Omental fat pad (tissue), 4 donors: ENCODE results near the gene TMEM92. TPM values are rescaled to one million over a fixed set of nuclear protein-coding genes. Genes with fewer than 3 reads are reported as not detected.
"Not testable (repeated sequence)": the region's sequence is repeated elsewhere in the genome, so short reads cannot be mapped to it uniquely, and the experiment has no call there.

Source experiments
- ATAC-seq: fragments of 150-250 bp; one replicate; pipeline ENCODE4 v1.9.1; 2016; ENCODE audit warnings: mild to moderate bottlenecking, moderate library complexity; ENCODE audit not compliant: low FRiP score
- DNase-seq: peaks from one replicate; pipeline ENCODE4 v3.0.0-alpha.2; 2019; ENCODE audit warnings: low spot score
- total RNA-seq, 4 donors: library from RNA; depleted of rRNA; stranded (reverse); fragments of >200 nt; gene quantifications; one replicate each; pipeline ENCODE4 v1.1.0, GENCODE V29; 2016
- TF ChIP-seq, protein P1 (sequence below), 3 donors: fragments of 450-650 bp; IDR thresholded peaks; one replicate each; pipeline ENCODE4 v1.5.1; 2016 to 2017; ENCODE audit warnings: antibody characterized with exemption in 3 of 3, mild to moderate bottlenecking in 3 of 3, moderate library complexity in 2 of 3

The TMEM92 gene
- total RNA-seq, 4 donors from 2014 or later: 0.93 TPM; not detected in 3

GRCh38 chr17:50289991-50290702 lies 15.9 kb downstream of the TMEM92 start:
- ATAC-seq: peak; percentile 94
- TF ChIP-seq, protein P1, sequence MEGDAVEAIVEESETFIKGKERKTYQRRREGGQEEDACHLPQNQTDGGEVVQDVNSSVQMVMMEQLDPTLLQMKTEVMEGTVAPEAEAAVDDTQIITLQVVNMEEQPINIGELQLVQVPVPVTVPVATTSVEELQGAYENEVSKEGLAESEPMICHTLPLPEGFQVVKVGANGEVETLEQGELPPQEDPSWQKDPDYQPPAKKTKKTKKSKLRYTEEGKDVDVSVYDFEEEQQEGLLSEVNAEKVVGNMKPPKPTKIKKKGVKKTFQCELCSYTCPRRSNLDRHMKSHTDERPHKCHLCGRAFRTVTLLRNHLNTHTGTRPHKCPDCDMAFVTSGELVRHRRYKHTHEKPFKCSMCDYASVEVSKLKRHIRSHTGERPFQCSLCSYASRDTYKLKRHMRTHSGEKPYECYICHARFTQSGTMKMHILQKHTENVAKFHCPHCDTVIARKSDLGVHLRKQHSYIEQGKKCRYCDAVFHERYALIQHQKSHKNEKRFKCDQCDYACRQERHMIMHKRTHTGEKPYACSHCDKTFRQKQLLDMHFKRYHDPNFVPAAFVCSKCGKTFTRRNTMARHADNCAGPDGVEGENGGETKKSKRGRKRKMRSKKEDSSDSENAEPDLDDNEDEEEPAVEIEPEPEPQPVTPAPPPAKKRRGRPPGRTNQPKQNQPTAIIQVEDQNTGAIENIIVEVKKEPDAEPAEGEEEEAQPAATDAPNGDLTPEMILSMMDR (IDR thresholded peaks at IDR 0.05): no peak
- peak; percentile 53 for DNase-seq

DNA sequence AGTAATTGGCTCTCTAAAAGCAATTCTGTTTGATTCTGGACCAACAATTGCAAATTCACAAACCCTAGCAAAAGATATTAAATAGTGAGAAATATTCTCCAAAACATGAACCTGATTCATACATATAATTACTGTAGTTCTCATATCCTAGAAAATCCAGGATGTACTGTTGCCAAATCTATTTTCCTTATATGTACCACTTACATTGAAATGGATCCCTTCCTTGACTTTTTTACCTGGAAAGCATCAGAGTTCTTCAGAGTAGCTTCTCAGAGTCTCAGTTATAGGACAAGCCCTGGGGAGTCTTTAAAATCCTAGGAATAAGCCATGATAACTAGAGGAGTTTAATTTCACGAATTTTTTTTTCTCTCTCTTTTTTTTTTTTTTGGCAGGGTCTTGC lies 16.7 kb downstream of the TMEM92 start:
- TF ChIP-seq, protein P1 (IDR thresholded peaks at IDR 0.05): no peak
- no peak for ATAC-seq
- DNase-seq: no peak

GRCh38 chr17:50292465-50292864 lies 18.2 kb downstream of the TMEM92 start:
- ATAC-seq (no peak), DNase-seq (no peak)
- TF ChIP-seq, protein P1 (IDR thresholded peaks at IDR 0.05): no peak

GRCh38 chr17:50295021-50295420 lies 20.8 kb downstream of the TMEM92 start:
- no peak for ATAC-seq
- DNase-seq: no peak
- TF ChIP-seq, protein P1 (IDR thresholded peaks at IDR 0.05): no peak

DNA sequence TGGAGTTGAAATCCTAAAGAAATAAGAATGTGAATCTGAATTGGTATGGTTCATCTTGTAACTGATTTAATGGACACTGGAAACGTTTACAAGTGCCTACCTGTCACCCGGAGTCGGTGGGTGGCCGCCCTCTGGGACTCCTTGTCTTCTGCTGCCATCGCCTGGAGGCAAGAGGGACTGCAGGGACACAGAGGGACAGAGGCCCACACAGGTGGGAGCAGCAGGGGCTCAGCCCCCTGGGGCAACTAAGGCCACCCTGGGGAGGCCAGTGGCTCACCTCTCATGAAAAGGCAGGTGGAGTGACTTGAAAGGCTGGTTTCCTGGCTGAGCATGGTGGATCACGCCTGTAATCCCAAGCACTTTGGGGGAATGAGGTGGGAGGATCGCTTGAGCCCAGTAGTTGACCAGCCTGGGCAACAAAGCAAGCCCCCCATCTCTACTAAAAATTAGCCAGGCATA lies 23.2 kb downstream of the TMEM92 start:
- peak; percentile 74 for DNase-seq
- TF ChIP-seq, protein P1 (IDR thresholded peaks at IDR 0.05): peak in 2 of 3 donors; percentile 80 to 91

GRCh38 chr17:50298018-50298417 lies 23.8 kb downstream of the TMEM92 start:
- TF ChIP-seq, protein P1 (IDR thresholded peaks at IDR 0.05): no peak

More for the DNA sequence above, 23.2 kb downstream of the TMEM92 start:
- ATAC-seq: peak; percentile 85

DNA sequence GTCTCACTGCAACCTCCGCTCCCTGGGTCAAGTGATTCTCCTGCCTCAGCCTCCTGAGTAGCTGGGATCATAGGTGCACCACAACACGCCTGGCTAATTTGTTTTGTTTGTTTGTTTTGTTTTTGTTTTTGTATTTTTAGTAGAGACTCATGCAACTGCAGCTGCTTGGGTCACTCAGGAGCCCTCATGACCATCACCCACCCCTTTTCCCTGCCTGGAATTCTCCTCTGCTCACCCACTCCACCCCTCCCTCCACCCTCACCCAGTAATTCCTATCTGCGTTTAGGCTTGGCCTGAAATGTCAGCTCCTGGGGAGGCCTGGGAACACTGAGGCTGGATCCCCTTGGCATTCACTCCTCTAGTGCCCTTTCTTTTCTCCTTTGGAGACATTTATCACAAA lies 25.5 kb downstream of the TMEM92 start:
- TF ChIP-seq, protein P1 (IDR thresholded peaks at IDR 0.05): no peak
- ATAC-seq (no peak), DNase-seq (no peak)

More at GRCh38 chr17:50298018-50298417, 23.8 kb downstream of the TMEM92 start:
- ATAC-seq (no peak), DNase-seq (no peak)

DNA sequence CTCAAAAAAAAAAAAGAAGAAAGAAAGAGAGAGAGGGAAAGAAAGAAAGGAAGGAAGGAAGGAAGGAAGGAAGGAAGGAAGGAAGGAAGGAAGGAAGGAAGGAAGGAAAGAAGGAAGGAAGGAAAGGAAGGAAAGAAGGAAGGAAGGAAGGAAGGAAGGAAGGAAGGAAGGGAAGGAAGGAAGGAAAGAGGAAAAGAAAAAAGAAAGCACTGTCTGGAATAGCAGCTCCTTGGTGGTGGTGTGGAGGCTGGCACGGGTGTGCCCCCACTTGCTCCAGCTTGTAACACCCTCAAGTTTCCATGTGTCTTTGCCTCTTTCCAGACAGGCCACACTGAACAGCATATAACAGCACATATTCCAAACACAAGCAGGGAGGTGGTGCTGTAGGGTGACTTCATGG lies 26.6 kb downstream of the TMEM92 start:
- not testable (repeated sequence) for ATAC-seq, DNase-seq
